ENCODE data around the gene SPEN. TPM values are rescaled to one million over a fixed set of nuclear protein-coding genes. Genes with fewer than 3 reads are reported as not detected.

The SPEN gene
- total RNA-seq, 1 donor from 2014 or later, result 54.0 TPM

- H3K9me3 Mint-ChIP-seq (ENCODE audit: unreplicated experiment), result no peaks in the 10 kb centered on the region
- H3K27me3 Mint-ChIP-seq (ENCODE audit: unreplicated experiment), result no peaks in the 10 kb centered on the region
- TF ChIP-seq, protein P1, sequence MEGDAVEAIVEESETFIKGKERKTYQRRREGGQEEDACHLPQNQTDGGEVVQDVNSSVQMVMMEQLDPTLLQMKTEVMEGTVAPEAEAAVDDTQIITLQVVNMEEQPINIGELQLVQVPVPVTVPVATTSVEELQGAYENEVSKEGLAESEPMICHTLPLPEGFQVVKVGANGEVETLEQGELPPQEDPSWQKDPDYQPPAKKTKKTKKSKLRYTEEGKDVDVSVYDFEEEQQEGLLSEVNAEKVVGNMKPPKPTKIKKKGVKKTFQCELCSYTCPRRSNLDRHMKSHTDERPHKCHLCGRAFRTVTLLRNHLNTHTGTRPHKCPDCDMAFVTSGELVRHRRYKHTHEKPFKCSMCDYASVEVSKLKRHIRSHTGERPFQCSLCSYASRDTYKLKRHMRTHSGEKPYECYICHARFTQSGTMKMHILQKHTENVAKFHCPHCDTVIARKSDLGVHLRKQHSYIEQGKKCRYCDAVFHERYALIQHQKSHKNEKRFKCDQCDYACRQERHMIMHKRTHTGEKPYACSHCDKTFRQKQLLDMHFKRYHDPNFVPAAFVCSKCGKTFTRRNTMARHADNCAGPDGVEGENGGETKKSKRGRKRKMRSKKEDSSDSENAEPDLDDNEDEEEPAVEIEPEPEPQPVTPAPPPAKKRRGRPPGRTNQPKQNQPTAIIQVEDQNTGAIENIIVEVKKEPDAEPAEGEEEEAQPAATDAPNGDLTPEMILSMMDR (IDR thresholded peaks at IDR 0.05), result no peak
- H3K27ac Mint-ChIP-seq (ENCODE audit: unreplicated experiment), result no peak overlapping the region
- peaks cover 28% of the 10 kb centered on the region for H3K4me1 Mint-ChIP-seq (ENCODE audit: unreplicated experiment)
- no peak overlapping the region for H3K4me3 Mint-ChIP-seq (ENCODE audit: unreplicated experiment)
- no peak for DNase-seq (ENCODE audit: extremely low spot score, unreplicated experiment)
- H3K36me3 Mint-ChIP-seq (ENCODE audit: unreplicated experiment), result peaks cover 70% of the 10 kb centered on the region
These were observed 86.9 kb downstream of the SPEN start for GRCh38 chr1:15934211-15935055.

- TF ChIP-seq, protein P1 (IDR thresholded peaks at IDR 0.05), result no peak
- Mint-ChIP-seq H3K9me3 (ENCODE audit: unreplicated experiment) (no peaks in the 10 kb centered on the region), H3K4me1 (ENCODE audit: unreplicated experiment) (peaks cover 35% of the 10 kb centered on the region), H3K36me3 (ENCODE audit: unreplicated experiment) (peaks cover 67% of the 10 kb centered on the region), H3K4me3 (ENCODE audit: unreplicated experiment) (no peak overlapping the region), H3K27me3 (ENCODE audit: unreplicated experiment) (no peaks in the 10 kb centered on the region), H3K27ac (ENCODE audit: unreplicated experiment) (no peak overlapping the region)
- no peak for DNase-seq (ENCODE audit: extremely low spot score, unreplicated experiment)
These were observed 87.8 kb downstream of the SPEN start for GRCh38 chr1:15935056-15935950.

- Mint-ChIP-seq H3K4me1 (ENCODE audit: unreplicated experiment) (peaks cover 40% of the 10 kb centered on the region), H3K9me3 (ENCODE audit: unreplicated experiment) (no peaks in the 10 kb centered on the region), H3K27me3 (ENCODE audit: unreplicated experiment) (no peaks in the 10 kb centered on the region), H3K27ac (ENCODE audit: unreplicated experiment) (no peak overlapping the region), H3K4me3 (ENCODE audit: unreplicated experiment) (no peak overlapping the region), H3K36me3 (ENCODE audit: unreplicated experiment) (peaks cover 59% of the 10 kb centered on the region)
- DNase-seq (ENCODE audit: extremely low spot score, unreplicated experiment), result no peak
- TF ChIP-seq, protein P1 (IDR thresholded peaks at IDR 0.05), result no peak
These were observed 88.5 kb downstream of the SPEN start for GRCh38 chr1:15936025-15936424.

- TF ChIP-seq, protein P1 (IDR thresholded peaks at IDR 0.05), result no peak
- Mint-ChIP-seq H3K27ac (ENCODE audit: unreplicated experiment) (peak overlapping the region; percentile 95), H3K4me1 (ENCODE audit: unreplicated experiment) (peaks cover 40% of the 10 kb centered on the region), H3K27me3 (ENCODE audit: unreplicated experiment) (no peaks in the 10 kb centered on the region), H3K4me3 (ENCODE audit: unreplicated experiment) (no peak overlapping the region), H3K36me3 (ENCODE audit: unreplicated experiment) (peaks cover 55% of the 10 kb centered on the region), H3K9me3 (ENCODE audit: unreplicated experiment) (no peaks in the 10 kb centered on the region)
- DNase-seq (ENCODE audit: extremely low spot score, unreplicated experiment), result no peak
These were observed 89.6 kb downstream of the SPEN start for GRCh38 chr1:15937146-15937545.

- Mint-ChIP-seq H3K4me3 (ENCODE audit: unreplicated experiment) (no peak overlapping the region), H3K36me3 (ENCODE audit: unreplicated experiment) (peaks cover 49% of the 10 kb centered on the region), H3K27me3 (ENCODE audit: unreplicated experiment) (no peaks in the 10 kb centered on the region), H3K9me3 (ENCODE audit: unreplicated experiment) (no peaks in the 10 kb centered on the region), H3K4me1 (ENCODE audit: unreplicated experiment) (peaks cover 40% of the 10 kb centered on the region), H3K27ac (ENCODE audit: unreplicated experiment) (peak overlapping the region; percentile 95)
- TF ChIP-seq, protein P1 (IDR thresholded peaks at IDR 0.05), result peak; percentile 44
- no peak for DNase-seq (ENCODE audit: extremely low spot score, unreplicated experiment)
These were observed 90.2 kb downstream of the SPEN start for GRCh38 chr1:15937706-15938168.

All from osteocyte (in vitro differentiated cells).